ENCODE measurements around the gene OR2T10. TPM values are rescaled to one million over a fixed set of nuclear protein-coding genes. Genes with fewer than 3 reads are reported as not detected.

The OR2T10 gene
- total and polyA plus RNA-seq, 10 of the 15 experiments (the other 5 are each of a cell fraction or from before 2014, with no cell fraction given) = not detected

DNA sequence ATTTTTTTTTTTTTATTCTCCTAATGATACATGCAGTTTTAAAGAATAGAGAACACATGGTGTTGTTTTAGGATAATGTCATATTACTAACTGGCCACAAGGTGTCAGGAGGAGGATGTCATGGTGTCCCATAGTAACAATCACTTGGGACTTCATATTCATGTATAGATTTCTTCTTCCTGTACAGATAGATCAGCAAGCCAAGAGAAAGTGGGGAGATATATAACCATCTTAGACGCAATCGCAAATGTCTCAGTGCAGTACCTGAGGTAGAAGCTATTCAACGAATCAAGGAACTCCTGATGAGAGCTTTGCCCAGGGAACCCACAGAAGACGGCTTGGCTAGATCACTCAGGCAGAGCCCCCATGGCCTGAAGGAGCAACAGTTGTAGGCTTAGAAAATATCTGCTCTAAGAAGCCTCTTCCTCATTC lies 25.1 kb upstream of the OR2T10 start (continued):
- TF ChIP-seq, protein P1, sequence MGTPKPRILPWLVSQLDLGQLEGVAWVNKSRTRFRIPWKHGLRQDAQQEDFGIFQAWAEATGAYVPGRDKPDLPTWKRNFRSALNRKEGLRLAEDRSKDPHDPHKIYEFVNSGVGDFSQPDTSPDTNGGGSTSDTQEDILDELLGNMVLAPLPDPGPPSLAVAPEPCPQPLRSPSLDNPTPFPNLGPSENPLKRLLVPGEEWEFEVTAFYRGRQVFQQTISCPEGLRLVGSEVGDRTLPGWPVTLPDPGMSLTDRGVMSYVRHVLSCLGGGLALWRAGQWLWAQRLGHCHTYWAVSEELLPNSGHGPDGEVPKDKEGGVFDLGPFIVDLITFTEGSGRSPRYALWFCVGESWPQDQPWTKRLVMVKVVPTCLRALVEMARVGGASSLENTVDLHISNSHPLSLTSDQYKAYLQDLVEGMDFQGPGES (IDR thresholded peaks at IDR 0.05) = no peak
- TF ChIP-seq, protein P2, sequence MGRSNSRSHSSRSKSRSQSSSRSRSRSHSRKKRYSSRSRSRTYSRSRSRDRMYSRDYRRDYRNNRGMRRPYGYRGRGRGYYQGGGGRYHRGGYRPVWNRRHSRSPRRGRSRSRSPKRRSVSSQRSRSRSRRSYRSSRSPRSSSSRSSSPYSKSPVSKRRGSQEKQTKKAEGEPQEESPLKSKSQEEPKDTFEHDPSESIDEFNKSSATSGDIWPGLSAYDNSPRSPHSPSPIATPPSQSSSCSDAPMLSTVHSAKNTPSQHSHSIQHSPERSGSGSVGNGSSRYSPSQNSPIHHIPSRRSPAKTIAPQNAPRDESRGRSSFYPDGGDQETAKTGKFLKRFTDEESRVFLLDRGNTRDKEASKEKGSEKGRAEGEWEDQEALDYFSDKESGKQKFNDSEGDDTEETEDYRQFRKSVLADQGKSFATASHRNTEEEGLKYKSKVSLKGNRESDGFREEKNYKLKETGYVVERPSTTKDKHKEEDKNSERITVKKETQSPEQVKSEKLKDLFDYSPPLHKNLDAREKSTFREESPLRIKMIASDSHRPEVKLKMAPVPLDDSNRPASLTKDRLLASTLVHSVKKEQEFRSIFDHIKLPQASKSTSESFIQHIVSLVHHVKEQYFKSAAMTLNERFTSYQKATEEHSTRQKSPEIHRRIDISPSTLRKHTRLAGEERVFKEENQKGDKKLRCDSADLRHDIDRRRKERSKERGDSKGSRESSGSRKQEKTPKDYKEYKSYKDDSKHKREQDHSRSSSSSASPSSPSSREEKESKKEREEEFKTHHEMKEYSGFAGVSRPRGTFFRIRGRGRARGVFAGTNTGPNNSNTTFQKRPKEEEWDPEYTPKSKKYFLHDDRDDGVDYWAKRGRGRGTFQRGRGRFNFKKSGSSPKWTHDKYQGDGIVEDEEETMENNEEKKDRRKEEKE (IDR thresholded peaks at IDR 0.05) = no peak
- TF ChIP-seq HDGF (IDR thresholded peaks at IDR 0.05) (no peak), IKZF1 (conservative IDR thresholded peaks at IDR 0.05) (no peak), SIX5 (IDR thresholded peaks at IDR 0.05; ENCODE audit: low read depth, low read length, severe bottlenecking) (no peak), POLR2AphosphoS5 (IDR thresholded peaks at IDR 0.05; ENCODE audit: low read length) (no peak), RAD51 (IDR thresholded peaks at IDR 0.05) (no peak), SIN3A (IDR thresholded peaks at IDR 0.05; ENCODE audit: low read depth, low read length) (no peak), SRF (IDR thresholded peaks at IDR 0.05; ENCODE audit: low read depth in 2 of 2, low read length in 2 of 2) (no peak), GATAD2B (conservative IDR thresholded peaks at IDR 0.05; ENCODE audit: low read depth) (no peak)

DNA sequence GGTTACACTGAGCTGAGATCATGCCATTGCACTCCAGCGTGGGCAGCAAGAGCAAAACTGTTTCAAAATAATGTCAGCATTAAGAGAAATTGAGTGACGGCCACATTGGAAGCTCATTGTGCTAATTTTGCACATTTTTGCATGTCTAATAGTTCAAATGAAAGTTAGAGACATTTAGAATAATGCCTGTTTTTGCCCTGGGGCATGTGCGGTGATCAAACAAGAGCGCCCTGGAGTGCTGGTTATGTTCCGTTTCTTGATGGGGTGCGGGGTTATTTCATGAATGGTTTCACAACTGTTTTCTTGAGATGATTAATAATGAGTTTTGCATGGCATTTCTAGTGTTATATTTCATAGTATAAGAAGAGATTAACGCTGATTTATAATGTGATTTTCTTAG lies 24.3 kb upstream of the OR2T10 start:
- Histone ChIP-seq H3K4me1 (ENCODE audit: control insufficient read depth, insufficient read depth, low read length) (no peaks in the 10 kb centered on the region), H3K27ac (ENCODE audit: control insufficient read depth, insufficient read depth) (no peak overlapping the region), H3K9ac (ENCODE audit: control insufficient read depth, insufficient read depth, low read length) (no peak overlapping the region), H3K9me3 (replicated peaks; ENCODE audit: control insufficient read depth, insufficient read depth, low read length) (no peaks in the 10 kb centered on the region), H3K4me3 (no peak overlapping the region), H3K4me2 (ENCODE audit: control insufficient read depth, insufficient read depth) (no peak overlapping the region), H2AFZ (ENCODE audit: control insufficient read depth, low read depth, low read length) (no peak overlapping the region), H4K20me1 (ENCODE audit: control insufficient read depth, insufficient read depth) (no peaks in the 10 kb centered on the region), H3K36me3 (ENCODE audit: control insufficient read depth in 2 of 2, insufficient read depth in 2 of 2, low read length in 1 of 2) (no peaks in the 10 kb centered on the region), H3K79me2 (ENCODE audit: control insufficient read depth, insufficient read depth, low read length) (no peaks in the 10 kb centered on the region), H3K27me3 (replicated peaks in 1 of 2; ENCODE audit: control insufficient read depth in 2 of 2, insufficient read depth in 2 of 2, low read length in 1 of 2) (no peaks in the 10 kb centered on the region)
- SMC1A ChIA-PET (ENCODE audit: uncharacterized antibody, unreplicated experiment) = no interaction called here
- intact Hi-C loops (cut with micrococcal nuclease; ENCODE audit: unreplicated experiment) = no loop called here
- no peak for ATAC-seq
- no CpG with 5 or more reads among the region's 7 CpGs for WGBS (ENCODE audit: insufficient coverage, insufficient replicate concordance, low lambda C conversion rate, missing lambda C conversion rate)
- RAD21 ChIA-PET (ENCODE audit: unreplicated experiment) = no interaction called here
- no peak for DNase-seq (ENCODE audit: low read depth, low spot score)
- POLR2A ChIA-PET = no interaction called here
- CTCF ChIA-PET = no interaction called here
- FAIRE-seq = no peak
- BruUV-seq (replicated peaks) = no TSS peak
- in situ Hi-C loops (cut with MboI) = no loop called here
- no peak for TF ChIP-seq RAD21 (IDR thresholded peaks at IDR 0.05; ENCODE audit: insufficient read depth, low read depth, low read length)
- TF ChIP-seq RUNX3 (IDR thresholded peaks at IDR 0.05; ENCODE audit: low read length) = no peak
- TF ChIP-seq HDAC6 (IDR thresholded peaks at IDR 0.05; ENCODE audit: unreplicated experiment) = no peak
- TF ChIP-seq RBBP5 (conservative IDR thresholded peaks at IDR 0.05) = no peak
- TF ChIP-seq, protein P3, sequence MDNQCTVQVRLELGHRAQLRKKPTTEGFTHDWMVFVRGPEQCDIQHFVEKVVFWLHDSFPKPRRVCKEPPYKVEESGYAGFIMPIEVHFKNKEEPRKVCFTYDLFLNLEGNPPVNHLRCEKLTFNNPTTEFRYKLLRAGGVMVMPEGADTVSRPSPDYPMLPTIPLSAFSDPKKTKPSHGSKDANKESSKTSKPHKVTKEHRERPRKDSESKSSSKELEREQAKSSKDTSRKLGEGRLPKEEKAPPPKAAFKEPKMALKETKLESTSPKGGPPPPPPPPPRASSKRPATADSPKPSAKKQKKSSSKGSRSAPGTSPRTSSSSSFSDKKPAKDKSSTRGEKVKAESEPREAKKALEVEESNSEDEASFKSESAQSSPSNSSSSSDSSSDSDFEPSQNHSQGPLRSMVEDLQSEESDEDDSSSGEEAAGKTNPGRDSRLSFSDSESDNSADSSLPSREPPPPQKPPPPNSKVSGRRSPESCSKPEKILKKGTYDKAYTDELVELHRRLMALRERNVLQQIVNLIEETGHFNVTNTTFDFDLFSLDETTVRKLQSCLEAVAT (IDR thresholded peaks at IDR 0.05) = no peak
- no peak for TF ChIP-seq TCF7 (IDR thresholded peaks at IDR 0.05; ENCODE audit: borderline replicate concordance)
- no peak for TF ChIP-seq EED (IDR thresholded peaks at IDR 0.05; ENCODE audit: low read depth)
- TF ChIP-seq SMAD5 (IDR thresholded peaks at IDR 0.05; ENCODE audit: low read depth) = no peak
- no peak for TF ChIP-seq CHD2 (IDR thresholded peaks at IDR 0.05; ENCODE audit: borderline replicate concordance, low read depth, low read length)
- TF ChIP-seq STAT3 (IDR thresholded peaks at IDR 0.05; ENCODE audit: low read depth, low read length) = no peak
